ENCODE measurements around the gene GPR26.

GRCh38 chr10:123621916-123622315 is 44.2 kb upstream of the GPR26 start:
- TF ChIP-seq CTCF (IDR thresholded peaks at IDR 0.05) = no peak
- no peak for TF ChIP-seq EZH2 (IDR thresholded peaks at IDR 0.05; ENCODE audit: borderline replicate concordance, insufficient read depth, low read depth, low read length, poor library complexity, severe bottlenecking)

Measured in B cell (primary cell).